Embryonic facial prominence (tissue), 1 donor: Measurements from ENCODE around the gene ALK.

Experiments used
- DNase-seq: peaks from one replicate; pipeline ENCODE4 v3.0.0-alpha.2; 2016; ENCODE audit errors: extremely low spot score

The ALK gene

GRCh38 chr2:29405707-29406106 lies 515.7 kb downstream of the ALK start:
- no peak for DNase-seq

GRCh38 chr2:29405266-29405665 lies 516.1 kb downstream of the ALK start:
- DNase-seq: no peak

DNA sequence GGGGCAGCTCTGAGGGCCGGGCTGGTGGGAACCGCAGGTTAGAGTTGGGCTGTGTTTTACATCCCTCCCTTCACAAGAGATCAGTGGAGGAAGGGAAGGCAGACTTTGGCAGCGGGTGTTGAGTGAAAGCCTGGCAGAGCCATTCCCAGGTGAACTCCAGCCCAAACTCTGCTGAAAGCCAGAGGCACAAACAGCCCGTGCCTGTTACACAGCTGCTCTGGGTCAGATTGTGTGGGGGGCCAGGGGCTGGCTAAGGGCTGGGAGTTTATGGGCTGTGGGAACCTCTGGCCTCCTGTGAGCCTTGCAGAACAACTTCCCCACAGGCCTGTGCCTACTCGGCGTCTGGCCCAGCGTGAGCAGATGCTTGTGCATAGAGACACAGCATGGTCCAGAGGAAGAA lies 519.4 kb downstream of the ALK start:
- no peak for DNase-seq

DNA sequence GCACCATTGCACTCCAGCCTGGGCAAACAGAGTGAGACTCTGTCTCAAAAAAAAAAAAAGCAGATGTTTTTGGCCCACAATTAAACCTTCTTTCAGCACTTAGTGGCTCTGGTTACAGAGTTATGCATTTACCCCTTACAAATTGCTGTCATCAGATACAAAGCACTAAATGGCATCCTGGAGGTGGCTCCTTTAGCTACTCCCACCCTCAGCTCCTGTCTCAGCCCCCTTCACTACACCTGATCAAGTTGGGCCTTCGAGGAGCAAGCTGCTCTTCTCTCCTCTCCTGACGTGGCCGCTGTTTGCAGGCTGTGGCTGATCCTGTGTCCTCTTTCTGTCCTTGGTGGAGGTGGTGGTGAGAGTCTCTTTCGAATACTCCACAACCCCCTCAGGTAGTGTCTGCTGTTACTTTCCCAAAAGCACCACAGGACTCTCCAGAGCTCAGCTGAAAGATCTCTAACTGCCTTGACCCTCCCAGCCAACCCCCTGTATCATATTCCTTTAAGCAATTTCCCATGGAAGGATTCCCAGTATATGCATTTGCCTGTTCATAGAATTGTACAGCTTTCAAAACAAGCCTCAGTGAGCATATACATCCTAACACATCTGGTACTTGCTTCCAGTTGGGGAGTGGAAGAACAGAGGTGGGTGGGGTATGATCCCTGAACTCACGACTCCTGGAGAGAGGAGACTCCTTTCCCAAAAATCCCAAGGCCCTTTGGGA lies 520.3 kb downstream of the ALK start:
- no peak for DNase-seq

DNA sequence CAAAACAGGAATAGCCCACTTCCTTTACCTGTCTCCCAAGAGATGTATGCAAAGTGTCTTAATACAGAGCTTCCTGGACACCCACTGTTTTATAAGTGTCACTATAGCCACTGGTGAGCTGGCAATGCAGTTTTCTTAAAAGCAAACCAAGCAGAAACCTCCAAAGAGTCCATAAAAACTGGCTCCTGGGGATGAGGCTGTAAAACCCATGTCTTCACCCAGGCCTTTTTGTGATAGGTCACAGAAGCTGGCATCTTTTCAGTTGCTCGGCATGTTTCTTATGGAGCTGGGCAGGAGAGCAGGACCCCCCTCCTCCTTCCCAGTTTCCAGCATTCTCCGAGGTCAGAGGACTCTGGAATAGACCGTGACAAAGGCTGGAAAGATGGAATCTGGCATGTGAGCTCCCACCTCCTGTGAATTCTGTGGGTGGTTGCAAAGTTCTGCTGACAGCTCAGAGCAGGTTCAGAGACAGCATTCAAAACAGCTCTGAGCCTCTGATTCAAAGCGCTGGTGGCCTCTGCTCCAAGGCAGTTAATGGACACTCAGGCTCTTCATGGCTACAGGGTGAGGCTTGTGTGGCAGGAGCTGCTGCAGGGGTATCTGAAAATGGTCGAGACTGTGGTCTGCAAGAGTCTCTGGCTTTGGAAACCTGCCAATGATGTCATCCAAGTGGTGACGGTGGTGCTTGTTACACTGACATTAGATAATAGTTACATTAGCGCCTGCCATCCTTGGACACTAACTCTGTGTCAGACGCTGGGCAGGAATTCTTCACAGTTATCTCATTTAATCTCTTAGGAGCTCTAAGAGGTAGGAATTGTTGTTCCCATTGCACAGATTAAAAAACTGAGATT lies 522.8 kb downstream of the ALK start:
- DNase-seq: no peak

DNA sequence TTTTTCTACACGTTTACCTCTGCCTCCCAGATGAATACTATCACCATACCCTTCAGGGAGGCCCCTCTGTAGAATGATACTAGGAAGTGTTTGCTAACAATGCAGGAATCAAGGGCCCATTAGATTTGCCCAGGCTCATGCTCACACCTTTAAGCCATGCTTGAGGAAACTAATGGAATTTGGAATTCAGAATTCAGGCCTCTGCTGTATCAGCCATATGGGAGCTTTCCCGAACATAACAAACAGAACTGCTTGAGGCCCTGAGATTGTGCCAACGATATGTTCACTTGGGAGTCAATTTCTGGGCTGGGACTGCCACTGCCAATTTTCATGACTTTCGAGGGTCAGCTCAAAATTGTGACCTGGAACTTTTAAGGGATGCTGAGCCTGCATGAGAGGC lies 523.7 kb downstream of the ALK start:
- no peak for DNase-seq

DNA sequence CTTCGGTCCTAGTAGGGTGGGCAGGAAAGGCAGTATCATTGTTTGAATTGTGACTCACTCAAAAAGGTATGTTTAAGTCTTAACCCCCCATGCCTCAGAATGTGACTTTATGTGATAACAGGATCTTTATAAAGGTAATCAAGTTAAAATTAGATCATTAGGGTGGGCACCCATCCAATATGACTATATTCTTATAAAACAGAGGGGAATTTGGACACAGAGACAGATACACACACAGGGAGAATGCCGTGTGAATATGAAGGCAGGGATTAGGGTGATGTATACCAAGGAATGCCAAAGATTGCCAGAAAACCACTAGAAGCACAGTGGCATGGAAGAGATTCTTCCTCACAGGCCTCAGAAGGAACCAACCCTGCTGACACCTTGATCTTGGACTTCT lies 524.3 kb downstream of the ALK start:
- DNase-seq: no peak

GRCh38 chr2:29394981-29395350 lies 526.4 kb downstream of the ALK start:
- DNase-seq: no peak

DNA sequence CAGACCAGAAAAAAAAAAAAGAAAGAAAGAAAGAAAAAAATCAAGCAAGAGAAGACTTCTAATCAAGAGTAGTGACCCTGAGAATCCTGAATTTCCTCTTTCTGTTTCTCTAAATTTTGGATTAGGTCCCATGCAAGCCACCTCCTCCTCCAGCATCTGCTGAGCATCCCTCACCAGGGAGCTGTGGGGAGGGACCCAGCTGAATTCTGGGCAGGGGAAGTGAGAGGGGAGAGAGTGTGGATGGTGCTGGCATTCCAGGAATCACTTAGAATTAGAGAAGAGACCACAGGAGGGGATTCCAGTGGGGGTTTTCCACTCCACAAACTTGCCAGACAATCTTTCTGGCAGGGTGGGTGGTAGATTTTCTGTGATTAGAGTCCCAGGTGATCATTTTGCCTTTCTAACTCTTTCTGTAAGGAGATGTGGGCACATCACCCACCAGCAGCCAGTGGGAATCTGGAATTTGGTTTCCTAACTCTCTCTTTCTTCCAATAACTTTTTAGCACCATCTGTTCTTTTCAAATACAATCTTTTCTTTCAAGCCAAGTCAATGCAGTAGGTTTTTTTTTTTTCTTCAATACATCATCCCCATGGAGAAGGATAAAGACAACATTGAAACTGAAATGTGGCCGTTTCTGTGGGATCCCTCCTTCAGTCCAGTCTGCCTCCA lies 526.9 kb downstream of the ALK start:
- DNase-seq: no peak

DNA sequence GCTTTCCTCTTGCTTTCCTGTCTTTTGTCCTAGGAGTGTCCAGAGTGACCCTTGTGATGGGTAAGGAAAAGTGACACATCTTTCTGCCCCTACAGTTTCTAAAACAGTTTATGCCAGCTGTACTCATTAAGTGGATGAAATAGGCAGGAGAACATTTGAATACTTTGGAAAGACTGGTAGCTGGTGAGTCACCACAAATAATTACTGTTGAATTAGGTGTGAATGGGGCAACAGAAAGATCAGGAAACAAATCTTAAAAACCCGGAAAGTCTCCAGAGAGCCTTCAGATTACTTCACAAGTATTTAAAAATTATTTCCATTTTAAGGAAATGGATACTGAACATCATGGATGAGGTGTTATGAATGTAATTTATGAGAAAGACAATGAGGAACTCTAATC lies 527.7 kb downstream of the ALK start:
- DNase-seq: no peak

DNA sequence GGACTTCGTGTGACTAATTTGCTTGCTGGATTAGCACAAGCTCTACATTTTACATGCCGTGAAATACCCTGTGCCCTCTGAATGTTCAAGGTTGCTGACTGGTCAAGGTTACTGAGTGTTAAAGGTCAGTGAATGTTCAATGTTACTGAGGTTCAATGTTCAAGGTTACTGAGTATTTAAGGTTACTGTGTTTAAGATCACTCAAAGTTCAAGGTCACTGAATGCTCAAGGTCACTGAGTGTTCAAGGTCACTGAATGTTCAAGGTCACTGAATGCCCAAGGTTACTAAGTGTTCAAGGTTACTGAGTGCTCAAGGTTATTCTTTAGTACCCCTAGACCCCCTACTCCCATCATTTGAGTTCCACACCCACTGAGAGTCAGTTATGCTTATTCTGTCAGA lies 528.6 kb downstream of the ALK start:
- DNase-seq: no peak

DNA sequence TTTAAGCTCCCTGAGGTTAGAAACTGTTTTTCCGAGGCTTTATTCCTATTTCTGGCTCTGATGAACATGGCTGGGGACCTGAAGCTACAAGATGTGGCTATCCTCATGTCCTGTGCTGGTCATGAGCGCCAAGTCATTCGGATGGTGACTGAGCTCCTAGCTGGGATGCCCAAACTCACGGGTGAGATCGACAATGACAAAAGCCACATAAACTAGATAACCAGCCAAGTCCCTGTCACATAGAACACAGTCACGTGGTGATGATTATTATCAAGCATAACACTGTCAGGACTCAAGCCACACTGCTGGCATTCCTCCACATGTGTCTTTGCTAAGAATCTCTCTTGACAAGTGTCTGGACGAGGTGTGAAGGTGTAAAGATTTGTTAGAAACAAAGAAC lies 531.2 kb downstream of the ALK start:
- DNase-seq: no peak

- no peak for DNase-seq
Measured at GRCh38 chr2:29389686-29390085, 531.7 kb downstream of the ALK start.

DNA sequence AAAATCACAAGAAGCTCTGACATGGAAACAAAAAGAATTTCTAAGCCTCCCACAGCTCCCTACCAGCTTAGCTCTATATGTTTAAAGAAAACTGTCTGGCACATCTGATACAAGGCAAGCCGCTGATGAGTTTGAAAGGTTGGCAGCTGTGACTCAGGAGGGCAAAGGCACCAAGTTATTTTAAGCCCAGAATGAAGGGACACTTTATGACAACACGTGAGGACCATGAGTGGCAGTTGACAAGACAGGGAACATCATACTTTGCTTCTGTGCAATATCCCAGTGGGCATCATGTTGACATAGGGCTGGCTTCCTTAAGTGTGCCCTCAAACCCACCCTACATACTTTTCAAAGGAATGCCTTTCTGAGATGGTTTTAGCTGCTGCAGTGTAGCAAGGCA lies 533.3 kb downstream of the ALK start:
- no peak for DNase-seq

DNA sequence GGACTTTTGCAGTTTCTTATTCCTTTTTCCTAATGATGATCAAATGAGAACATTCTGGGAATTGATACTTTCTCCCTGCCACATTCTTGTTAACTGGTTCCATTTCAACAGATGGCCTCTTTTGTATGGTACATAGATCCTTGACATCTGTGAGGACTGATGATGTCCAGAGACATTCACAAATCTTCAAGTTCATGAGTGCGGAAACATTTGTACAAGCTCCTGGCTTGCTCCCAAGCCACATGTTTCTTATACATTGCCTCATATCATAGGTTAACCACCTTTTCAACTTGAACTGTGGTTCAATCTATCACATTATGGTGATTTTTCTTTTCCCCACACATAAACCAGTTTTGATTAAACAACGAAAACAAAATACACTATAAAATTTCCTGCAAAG lies 538.9 kb downstream of the ALK start:
- no peak for DNase-seq

- DNase-seq: no peak
Measured at GRCh38 chr2:29377788-29378187, 543.6 kb downstream of the ALK start.

DNA sequence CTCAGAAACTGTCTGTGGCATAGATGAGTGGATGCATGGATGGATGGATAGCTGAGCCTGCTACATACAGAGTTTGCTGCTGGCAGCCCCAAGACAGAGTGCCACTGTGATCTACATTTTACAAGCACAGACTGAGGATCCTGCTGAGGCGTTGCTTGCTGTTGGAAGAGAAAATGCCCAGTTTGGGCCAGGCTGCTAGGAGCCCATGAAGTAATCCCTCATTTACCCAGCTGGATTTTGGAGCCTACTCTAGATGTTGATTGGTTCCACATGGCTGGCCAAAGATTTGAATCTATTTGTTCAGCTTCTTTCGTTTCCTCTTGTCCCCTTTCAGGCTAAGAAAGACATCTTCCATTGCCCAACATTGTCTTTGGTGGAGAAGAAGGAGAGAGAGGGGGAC lies 544.8 kb downstream of the ALK start:
- no peak for DNase-seq

DNA sequence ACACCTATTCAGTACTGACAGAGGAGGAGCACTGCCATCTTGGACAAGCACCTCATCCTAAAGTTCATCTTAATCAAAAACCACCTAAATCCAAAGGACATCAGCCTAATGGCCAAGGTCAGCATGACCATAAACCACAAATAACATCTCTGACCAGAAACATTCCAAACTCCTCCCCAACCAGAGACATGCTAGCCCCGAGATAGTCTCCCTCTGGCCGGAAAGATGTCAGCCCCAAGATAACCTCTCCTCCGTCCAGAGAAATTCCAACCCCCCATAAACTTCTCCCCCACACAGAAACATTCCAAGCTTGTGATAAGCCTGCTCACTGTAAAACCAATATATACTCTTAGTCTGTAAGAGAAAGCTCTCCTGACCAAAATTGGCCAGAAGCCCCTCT lies 545.5 kb downstream of the ALK start:
- DNase-seq: no peak

DNA sequence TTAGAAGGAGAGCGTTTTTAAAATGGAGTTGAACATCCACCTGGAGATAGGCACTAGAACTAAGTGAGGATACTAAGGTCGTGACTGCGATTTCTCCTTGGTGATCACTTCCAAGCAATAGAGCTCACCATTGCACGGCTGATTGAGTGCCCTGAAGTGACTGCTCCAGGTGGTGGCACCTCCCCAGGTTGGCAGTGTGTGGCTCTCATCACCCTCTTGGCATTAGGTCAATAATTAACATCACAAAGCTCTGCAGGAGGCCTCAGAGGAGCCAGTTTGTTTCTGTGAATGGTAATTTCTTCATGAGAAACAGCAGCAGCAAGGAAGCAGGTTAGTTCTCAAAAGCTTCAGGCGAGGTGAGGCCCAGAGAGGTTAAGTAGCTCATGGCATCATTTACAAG lies 546.6 kb downstream of the ALK start:
- no peak for DNase-seq

GRCh38 chr2:29373870-29374269 lies 547.5 kb downstream of the ALK start:
- no peak for DNase-seq

- no peak for DNase-seq
Measured at GRCh38 chr2:29372185-29372584, 549.2 kb downstream of the ALK start.

DNA sequence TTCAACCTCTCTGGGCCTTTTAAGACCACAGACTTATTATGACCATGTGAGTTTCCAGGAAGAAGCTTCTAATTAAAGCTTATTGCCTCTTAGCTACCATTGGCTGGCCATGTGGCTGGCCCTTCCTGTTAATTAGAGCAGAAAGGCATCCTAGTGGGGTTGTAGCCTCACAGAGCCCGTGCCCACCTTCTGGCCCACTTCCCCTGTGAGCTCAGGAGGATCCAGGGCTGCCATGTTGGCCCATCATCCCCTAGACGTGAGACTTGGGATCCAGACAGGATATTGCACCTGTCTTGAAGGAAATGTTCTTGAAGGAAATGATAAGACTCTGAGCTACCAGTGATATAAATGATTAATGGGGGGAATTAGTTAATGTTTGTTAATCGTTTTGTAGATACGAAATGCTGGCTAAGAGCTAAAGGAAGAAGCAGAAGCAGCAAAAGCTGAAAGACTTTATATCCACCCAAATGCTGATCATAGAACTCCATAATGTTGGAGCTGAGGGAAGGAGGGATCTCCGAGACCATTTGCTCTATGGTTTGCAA lies 550.7 kb downstream of the ALK start:
- no peak for DNase-seq

GRCh38 chr2:29370173-29370572 lies 551.2 kb downstream of the ALK start:
- no peak for DNase-seq
